H7 (cell line): Measurements from ENCODE around the gene MAP2K1. TPM values are rescaled to one million over a fixed set of nuclear protein-coding genes. Genes with fewer than 3 reads are reported as not detected.
"Not testable (repeated sequence)": the region's sequence is repeated elsewhere in the genome, so short reads cannot be mapped to it uniquely, and the experiment has no call there.

Experiments
- DNase-seq: peaks from one replicate; pipeline ENCODE4 v3.0.0; 2012
- H3K27me3 ChIP-seq: 2 replicates; pipeline ENCODE4 v1.6.0; 2011; ENCODE audit warnings: mild to moderate bottlenecking, low read length; ENCODE audit not compliant: control insufficient read depth, insufficient read depth
- H3K36me3 ChIP-seq: replicated peaks from 2 replicates; pipeline ENCODE4 v1.5.1; 2011; ENCODE audit warnings: low read length; ENCODE audit not compliant: control insufficient read depth, insufficient read depth
- H3K4me3 ChIP-seq: 2 replicates; pipeline ENCODE4 v1.5.1; 2011; ENCODE audit warnings: low read depth, mild to moderate bottlenecking, control low read depth, low read length, moderate library complexity; ENCODE audit not compliant: insufficient read depth
- total RNA-seq: library from RNA; depleted of rRNA; stranded (reverse); fragments of >200 nt; shearing (Covaris generic); gene quantifications from 2 replicates; pipeline ENCODE4 v1.2.3, GENCODE V29; 2014

MAP2K1 gene
- total RNA-seq, 1 experiment from 2014 or later = 45.8 TPM

DNA sequence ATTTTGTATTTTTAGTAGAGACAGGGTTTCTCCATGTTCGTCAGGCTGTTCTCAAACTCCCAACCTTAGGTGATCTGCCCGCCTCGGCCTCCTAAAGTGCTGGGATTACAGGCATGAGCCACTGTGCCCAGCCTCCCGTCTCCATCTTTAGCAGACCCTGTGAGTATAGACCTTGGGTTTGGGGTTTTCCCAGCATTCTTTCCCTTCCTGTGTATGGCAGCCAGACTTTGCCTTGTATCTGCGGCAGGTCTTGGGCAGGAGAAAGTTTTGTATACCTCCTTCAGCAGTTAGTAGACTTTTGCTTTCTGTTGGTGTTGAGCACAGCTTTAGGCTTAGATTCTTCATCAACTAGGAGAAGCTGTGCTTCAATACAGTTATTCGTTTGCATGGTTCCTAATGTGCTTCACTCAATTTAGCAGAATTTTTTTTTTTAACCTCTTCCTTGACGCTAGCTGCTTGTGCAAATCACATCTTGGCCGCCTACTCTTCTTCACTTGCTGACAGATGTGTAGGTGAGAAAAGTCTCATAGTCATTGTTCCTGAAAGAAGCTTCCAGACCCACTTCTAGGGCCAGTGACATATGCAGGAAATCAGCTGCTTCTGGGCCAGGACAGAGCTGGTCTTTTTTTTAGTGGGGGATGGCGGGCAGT, 38.4 kb downstream of the MAP2K1 start:
- DNase-seq = no peak
- no peaks in the 10 kb centered on the region for H3K27me3 ChIP-seq
- H3K4me3 ChIP-seq = no peak overlapping the region
- H3K36me3 ChIP-seq = no peaks in the 10 kb centered on the region

DNA sequence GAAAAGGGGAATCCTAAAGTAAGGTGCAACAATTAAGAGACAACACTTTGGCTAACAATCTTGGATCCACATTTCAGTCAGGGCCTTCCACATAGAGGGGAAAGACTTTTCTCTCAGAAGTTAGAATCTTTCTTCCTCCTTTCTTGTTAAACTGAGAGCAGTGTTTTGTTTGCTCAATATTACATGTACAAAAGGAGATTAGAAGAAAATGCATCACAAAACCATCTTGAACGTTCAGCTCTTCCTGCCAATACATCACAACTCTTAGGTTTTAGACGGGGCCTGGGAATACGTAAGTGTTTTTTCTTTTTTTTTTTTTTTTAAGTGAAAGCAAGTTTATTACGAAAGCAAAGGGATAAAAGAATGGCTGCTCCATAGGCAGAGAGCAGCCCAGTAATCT, 39.1 kb downstream of the MAP2K1 start:
- no peak overlapping the region for H3K4me3 ChIP-seq
- no peaks in the 10 kb centered on the region for H3K36me3 ChIP-seq
- no peak for DNase-seq
- no peaks in the 10 kb centered on the region for H3K27me3 ChIP-seq

DNA sequence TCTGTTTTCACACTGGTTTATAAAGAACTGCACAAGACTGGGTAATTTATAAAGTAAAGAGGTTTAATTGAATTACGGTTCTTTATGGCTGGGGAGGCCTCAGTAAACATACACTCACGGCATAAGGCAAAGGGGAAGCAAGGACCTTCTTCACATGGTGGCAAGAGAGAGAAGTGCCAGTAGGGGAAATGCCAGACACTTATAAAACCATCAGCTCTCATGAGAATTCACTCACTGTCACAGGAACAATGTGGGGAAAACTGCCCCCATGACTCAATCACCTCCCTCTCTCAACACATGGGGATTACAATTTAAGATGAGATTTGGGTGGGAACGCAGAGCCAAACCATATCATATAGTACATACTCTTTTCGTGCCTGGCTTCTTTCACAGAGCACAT, 42.4 kb downstream of the MAP2K1 start:
- H3K27me3 ChIP-seq = no peaks in the 10 kb centered on the region
- DNase-seq = no peak
- H3K36me3 ChIP-seq = no peaks in the 10 kb centered on the region
- no peak overlapping the region for H3K4me3 ChIP-seq

DNA sequence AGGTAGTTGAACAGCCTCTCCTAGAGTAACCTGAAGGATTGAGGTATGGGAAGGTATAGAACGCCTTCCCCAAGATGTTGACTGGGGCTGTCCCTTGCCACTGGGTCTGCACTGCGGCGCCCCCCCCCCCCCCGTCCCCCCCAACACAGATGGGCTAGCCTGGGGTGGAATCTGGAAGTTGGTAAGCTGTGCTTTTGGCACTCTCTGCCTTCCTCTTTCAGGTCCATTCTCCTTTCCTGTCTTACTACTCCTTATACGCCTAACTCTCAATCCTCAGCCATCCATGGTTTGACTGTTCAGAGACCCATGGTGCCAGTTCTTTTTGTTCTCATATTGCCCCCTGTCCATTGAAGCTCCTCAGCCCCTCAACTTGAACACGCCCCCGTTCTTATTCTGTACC, 42.8 kb downstream of the MAP2K1 start:
- Histone ChIP-seq H3K36me3 (no peaks in the 10 kb centered on the region), H3K27me3 (no peaks in the 10 kb centered on the region), H3K4me3 (no peak overlapping the region)
- DNase-seq = no peak

DNA sequence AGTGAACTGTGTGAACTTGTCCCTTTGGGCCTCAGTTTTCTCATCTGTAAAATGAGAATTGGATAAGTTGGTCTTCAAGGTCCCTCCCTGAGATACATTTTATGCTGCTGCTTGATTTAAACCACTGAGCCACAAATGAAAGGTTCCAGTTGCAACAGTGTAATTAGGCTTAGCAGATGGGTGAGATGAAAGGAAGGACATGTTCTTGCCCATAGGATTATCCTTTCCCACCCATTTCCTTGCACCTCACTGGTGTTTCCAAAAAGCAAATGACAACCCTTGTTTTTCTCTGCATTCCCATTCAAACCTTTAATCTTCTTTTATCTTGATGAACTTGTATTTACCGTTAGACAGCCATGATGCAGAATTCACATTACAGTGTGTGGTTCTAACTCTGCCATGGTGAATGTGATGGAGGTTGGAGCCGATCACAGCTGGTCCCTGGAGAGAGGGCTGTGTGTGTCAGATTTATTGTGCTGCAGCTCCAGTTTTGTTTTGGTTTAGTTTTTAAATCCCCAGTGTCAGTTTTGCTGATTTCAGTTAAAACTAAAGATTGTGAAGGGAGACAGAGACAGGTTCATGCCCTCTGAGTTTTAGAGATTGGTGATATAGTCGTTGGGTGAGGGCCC, 44.0 kb downstream of the MAP2K1 start:
- no peak overlapping the region for H3K4me3 ChIP-seq
- no peak for DNase-seq
- no peaks in the 10 kb centered on the region for H3K27me3 ChIP-seq
- H3K36me3 ChIP-seq = peaks cover 1% of the 10 kb centered on the region; the same call in 1 of the 2 replicates

DNA sequence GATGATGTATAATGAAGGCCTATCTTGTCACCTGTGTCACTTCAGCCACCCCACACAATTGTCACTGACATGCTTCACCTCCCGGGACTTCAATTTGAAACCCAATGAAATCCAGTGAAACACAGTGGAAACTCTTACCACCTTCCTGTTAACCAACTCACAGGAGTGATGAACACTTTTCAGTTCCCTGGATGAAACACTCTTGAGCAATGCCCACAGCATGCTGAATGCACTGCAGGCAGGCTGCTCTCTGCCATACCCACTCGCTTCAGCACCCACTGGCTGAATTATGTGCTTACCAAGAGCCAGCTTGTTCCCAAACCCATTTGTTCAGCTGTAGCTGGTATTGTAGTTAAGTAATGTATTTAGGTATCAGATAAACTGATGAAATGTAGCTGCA, 47.0 kb downstream of the MAP2K1 start:
- no peak for DNase-seq
- Histone ChIP-seq H3K4me3 (no peak overlapping the region), H3K36me3 (peaks cover 11% of the 10 kb centered on the region), H3K27me3 (no peaks in the 10 kb centered on the region)

DNA sequence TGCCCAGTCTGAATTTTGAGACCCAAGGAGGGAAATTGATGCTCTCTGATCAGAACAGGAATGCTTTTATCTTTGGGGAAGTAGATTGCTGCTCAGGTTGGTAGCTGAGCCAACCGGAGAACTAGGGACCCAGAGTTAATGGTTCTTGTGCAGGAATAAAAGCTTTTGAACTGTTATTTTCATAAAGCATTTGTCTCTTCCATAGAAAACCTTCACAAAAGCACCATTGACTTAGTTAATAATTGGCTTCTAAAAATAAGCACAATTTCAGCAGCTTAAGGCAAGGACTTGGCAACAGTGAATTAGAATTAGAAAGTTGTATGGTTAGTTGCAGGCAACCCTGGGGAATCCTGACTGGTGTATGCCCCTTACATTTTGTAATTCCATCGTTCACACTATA, 53.8 kb downstream of the MAP2K1 start:
- Histone ChIP-seq H3K36me3 (peaks cover 19% of the 10 kb centered on the region), H3K27me3 (no peaks in the 10 kb centered on the region), H3K4me3 (no peak overlapping the region)
- no peak for DNase-seq

DNA sequence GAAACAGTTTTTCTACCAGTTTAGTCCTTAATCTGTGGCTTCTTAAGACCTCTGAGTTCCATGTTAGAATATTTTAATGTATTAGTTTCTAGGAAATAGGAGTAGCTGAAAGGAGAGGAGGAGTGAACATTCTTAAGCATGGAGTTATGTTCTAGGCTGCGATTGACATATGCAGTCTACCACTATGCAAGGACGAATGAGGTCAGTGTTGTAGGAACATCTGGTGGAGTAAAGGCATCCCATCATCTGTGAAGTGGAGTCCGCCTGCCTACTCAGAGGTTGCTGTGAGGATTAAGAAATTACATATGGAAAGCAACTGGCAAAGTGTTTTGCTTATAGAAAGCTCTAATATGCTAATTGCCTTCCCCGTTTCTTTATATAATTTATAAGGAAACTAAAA, 65.7 kb downstream of the MAP2K1 start:
- DNase-seq = no peak
- peaks cover 1% of the 10 kb centered on the region for H3K36me3 ChIP-seq
- H3K4me3 ChIP-seq = no peak overlapping the region
- H3K27me3 ChIP-seq = no peaks in the 10 kb centered on the region

DNA sequence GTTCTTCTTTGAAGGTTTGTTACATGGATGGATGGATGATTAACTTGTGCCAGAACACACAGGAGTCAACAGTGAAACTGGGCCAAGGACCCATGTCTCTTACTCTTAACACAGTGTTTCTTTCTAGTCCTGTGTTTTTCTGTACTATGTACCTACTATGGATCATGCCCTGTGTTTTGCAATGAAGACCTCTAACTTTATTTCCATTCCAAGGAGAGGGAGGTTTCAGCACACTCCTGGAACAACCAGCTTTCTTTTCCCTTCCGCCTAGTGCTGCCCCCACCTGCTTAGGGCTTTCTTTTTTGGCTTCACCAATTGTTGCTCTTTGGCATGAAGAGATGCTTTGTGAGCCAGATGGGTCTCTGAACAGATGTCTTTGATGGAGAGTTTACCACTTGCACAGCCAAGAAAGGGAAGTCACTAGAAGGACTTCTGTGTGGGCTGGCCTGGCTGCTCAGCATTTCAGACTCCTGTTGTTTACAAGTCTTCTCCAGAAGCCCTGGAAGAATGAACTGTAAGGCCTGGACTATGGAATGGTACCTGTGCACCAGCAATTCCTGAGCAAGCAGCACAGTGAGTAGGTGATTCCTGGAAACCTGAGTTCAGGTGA, 66.4 kb downstream of the MAP2K1 start:
- no peak for DNase-seq
- H3K36me3 ChIP-seq = peaks cover 1% of the 10 kb centered on the region
- no peak overlapping the region for H3K4me3 ChIP-seq
- H3K27me3 ChIP-seq = no peaks in the 10 kb centered on the region

DNA sequence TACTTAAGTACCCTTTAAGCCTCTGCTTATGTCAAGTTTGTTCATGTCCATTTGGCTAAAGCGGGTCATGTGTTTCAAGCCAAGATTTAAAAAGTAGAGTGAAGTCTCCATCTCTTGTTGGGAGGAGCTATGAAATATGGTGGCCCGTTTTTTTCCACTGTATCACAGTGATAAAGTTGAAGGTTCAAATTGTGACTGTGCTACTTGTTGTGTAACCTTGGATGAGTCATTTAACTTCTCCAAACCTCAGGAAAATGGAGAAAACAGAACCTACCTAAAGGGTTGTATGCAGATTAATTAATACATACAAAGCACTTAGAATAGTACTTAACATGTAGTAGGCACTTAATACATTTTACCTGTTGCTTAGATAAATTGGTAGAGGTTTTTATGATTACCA, 67.4 kb downstream of the MAP2K1 start:
- no peaks in the 10 kb centered on the region for H3K27me3 ChIP-seq
- H3K4me3 ChIP-seq = no peak overlapping the region
- H3K36me3 ChIP-seq = peaks cover 1% of the 10 kb centered on the region
- no peak for DNase-seq

DNA sequence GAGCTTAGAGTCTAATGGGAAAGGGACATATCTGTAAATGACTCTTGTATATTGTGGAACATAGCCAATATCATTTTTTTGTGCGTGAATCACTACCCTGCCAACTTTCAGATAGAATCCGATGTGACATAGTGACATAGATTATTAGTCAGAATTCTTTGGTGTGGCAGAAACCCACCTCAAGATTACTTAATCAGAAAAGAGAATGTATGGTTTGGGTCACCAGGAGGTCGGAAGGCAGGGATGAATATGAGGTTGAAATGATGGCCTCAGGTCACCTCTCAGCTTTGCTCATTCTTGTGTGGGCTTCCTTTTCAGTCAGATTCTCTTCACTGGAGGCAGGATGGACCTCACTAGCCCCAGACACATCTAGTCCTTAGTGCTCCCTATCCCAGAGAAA, 69.5 kb downstream of the MAP2K1 start:
- Histone ChIP-seq H3K36me3 (peaks cover 2% of the 10 kb centered on the region), H3K27me3 (no peaks in the 10 kb centered on the region), H3K4me3 (no peak overlapping the region)
- DNase-seq = no peak

DNA sequence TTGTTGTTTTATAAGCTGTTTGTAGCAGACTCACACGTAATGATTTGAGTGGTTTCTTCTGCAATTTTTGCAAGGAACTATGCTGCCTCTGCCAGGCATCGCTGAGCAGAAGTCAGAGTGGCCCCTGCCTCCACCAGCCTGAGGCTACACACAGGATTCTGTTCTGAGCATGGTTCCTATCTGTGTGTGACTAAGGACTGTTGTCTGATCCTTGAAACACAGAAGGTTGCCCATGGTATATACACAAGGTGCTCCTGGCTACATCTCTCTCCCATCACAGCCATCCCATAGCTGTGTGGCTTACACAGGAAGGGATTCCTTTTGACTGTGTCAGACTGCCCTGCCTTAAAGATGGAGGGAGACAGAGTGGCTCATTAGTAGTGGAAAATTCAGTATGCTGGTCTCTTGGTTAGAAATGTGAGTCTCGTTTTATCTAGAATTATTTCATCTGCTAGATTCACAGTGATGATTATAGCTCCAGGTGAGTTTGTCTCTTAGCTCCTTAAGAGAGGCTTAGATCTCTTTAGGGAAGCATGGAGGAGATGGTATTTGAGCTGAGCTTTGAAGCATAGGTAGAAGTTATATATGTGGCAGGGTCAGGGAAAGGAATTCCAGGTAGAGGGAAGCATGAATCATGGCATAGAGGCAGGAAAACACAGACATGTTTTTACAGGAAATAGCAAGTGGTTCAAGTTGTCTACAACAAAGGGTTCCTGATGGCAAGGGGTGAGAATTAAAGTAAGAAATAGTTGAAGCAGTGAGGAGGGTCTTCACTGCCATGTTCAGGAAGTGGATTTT, 73.3 kb downstream of the MAP2K1 start:
- no peak overlapping the region for H3K4me3 ChIP-seq
- DNase-seq = no peak
- no peaks in the 10 kb centered on the region for H3K27me3 ChIP-seq
- H3K36me3 ChIP-seq = peaks cover 2% of the 10 kb centered on the region

DNA sequence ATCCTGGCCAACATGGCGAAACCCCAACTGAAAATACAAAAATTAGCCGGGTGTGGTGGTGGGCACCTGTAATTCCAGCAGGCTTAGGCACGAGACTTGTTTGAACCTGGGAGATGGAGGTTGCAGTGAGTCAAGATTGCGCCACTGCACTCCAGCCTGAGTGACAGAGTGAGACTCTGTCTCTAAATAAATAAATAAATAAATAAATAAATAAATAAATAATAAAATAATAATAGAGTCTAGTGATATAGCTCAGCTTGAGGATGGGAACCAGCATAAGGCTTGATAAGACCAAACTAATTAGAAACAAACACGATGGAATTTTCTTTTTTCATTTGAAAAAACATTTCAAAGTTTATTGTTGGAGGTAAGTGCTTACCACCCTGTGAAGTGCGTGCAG, 74.6 kb downstream of the MAP2K1 start:
- H3K4me3 ChIP-seq, H3K27me3 ChIP-seq, DNase-seq, H3K36me3 ChIP-seq: not testable (repeated sequence)

DNA sequence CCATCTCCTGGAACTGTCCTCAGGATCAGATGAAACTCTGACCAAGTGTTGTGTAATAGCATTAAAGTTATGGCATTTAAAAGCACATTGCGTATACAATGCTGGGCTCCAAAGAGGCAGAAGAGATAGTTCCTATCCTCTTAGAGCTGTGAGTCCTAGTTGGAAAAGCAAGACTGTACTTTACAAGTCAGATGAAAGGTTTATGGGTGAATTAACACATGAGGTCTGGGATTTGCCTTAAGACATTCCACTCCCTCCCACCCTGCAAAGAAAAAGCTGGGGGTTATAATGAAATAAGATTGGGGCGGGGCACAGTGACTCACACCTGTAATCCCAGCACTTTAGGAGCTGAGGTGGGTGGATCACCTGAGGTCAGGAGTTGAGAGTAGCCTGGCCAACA, 75.2 kb downstream of the MAP2K1 start:
- H3K27me3 ChIP-seq = no peaks in the 10 kb centered on the region
- DNase-seq = no peak
- peaks cover 1% of the 10 kb centered on the region for H3K36me3 ChIP-seq
- no peak overlapping the region for H3K4me3 ChIP-seq

DNA sequence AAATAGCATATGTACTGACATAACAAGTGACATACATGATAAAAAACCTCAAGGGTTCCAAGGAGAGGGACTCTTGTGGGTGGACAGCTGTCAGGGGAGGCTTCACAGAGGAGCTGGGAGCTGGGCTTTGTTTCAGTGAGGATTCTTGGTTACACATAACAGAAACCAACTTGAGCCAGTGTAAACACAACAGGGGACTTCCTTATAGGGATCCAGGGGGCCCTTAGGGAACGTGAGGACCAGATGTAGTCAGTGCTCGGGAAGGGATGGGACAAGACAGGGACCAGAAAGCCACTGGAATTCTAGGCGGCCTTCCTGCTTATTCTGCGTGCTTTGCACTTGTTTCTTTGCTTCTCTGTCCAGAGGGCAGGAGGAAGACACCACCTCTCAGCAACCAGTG, 75.9 kb downstream of the MAP2K1 start:
- Histone ChIP-seq H3K27me3 (no peaks in the 10 kb centered on the region), H3K4me3 (no peak overlapping the region), H3K36me3 (peaks cover 1% of the 10 kb centered on the region)
- no peak for DNase-seq
